ENCODE results near the gene EML4. TPM values are rescaled to one million over a fixed set of nuclear protein-coding genes. Genes with fewer than 3 reads are reported as not detected.
A peak's percentile ranks its signal among the peaks of the same experiment; 100 is the strongest.

EML4 gene
- total and polyA plus RNA-seq, 4 donors = 9.6 to 51.9 (median 30.8) TPM

- Histone ChIP-seq H3K36me3 (ENCODE audit: control insufficient read depth in 1 of 2, insufficient read depth in 2 of 2, low read length in 1 of 2) (peaks cover 0 to 4% of the 10 kb centered on the region in 2 donors), H3K4me3 (ENCODE audit: low read length in 2 of 2) (no peak overlapping the region), H3K27ac (ENCODE audit: low read depth in 1 of 2, low read length in 2 of 2) (no peak overlapping the region), H3K4me1 (ENCODE audit: control insufficient read depth in 1 of 2, insufficient read depth in 2 of 2, low read length in 2 of 2) (no peaks in the 10 kb centered on the region), H3K27me3 (ENCODE audit: control insufficient read depth in 1 of 2, insufficient read depth in 2 of 2, low read length in 1 of 2) (no peaks in the 10 kb centered on the region), H3K9me3 (ENCODE audit: control insufficient read depth, low read length) (no peaks in the 10 kb centered on the region)
- WGBS, 2 donors = 73% methylated on average over 3 of the region's 3 CpGs
- DNase-seq (no peak), ATAC-seq (ENCODE audit: low FRiP score) (no peak)
- intact Hi-C loops (cut with DNase I) = no loop called here
These were observed 181.4 kb downstream of the EML4 start for GRCh38 chr2:42350434-42351063.

DNA sequence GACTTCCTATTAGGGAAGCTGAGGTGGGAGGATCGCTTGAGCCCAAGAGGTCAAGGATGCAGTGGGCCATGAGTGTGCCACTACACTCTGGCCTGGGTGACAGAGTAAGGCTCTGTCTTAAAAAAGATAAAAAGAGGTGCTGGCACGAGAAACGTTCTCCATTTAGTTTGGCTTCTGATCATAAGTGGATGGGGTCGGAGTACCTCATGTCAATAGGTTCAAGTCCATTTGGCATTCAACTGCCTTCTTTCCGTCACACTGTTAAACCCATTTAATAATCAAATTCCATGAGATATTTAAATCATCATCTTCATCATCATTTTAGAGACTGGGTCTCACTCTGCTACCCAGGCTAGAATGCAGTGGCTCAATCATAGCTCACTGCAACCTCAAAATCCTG lies 182.7 kb downstream of the EML4 start:
- Histone ChIP-seq H3K27ac (ENCODE audit: low read depth in 1 of 2, low read length in 2 of 2) (no peak overlapping the region), H3K9me3 (ENCODE audit: control insufficient read depth, low read length) (no peaks in the 10 kb centered on the region), H3K27me3 (ENCODE audit: control insufficient read depth in 1 of 2, insufficient read depth in 2 of 2, low read length in 1 of 2) (no peaks in the 10 kb centered on the region), H3K4me1 (ENCODE audit: control insufficient read depth in 1 of 2, insufficient read depth in 2 of 2, low read length in 2 of 2) (no peaks in the 10 kb centered on the region), H3K36me3 (ENCODE audit: control insufficient read depth in 1 of 2, insufficient read depth in 2 of 2, low read length in 1 of 2) (peaks cover 0 to 3% of the 10 kb centered on the region in 2 donors), H3K4me3 (ENCODE audit: low read length in 2 of 2) (no peak overlapping the region)
- DNase-seq (no peak), ATAC-seq (ENCODE audit: low FRiP score) (no peak)
- intact Hi-C loops (cut with DNase I) = no loop called here
- 82 to 89% methylated on average over 5 of the region's 5 CpGs for WGBS, 2 donors

DNA sequence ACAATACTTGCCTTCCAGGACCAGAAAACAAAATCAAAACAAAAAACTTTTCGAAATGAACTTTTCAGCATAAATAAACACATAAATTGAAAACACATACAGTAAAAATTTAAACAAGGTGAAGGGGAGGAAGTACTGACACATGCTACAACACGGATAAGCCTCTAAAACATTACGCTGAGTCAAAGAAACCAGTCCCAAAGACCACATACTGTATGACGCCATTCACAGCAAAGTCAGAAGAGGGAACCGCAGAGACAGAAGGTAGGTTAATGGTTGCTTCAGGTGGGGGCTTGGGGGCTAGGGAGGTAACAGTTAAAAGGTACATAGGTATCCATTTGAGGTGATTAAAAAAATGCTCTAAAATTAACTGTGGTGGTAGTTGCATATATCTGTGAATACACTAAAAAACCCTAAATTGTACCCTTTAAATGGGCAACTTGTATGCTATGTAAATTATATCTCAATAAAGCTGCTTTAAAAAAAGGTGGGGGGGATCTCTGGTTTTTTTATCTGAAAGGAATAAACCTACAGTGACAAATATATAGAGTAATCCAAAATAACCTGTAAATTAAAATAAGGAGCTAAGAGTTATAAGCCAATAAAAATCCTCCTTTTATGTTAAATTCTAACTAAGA lies 184.8 kb downstream of the EML4 start:
- Histone ChIP-seq H3K27me3 (ENCODE audit: control insufficient read depth in 1 of 2, insufficient read depth in 2 of 2, low read length in 1 of 2) (no peaks in the 10 kb centered on the region), H3K9me3 (ENCODE audit: control insufficient read depth, low read length) (no peaks in the 10 kb centered on the region), H3K4me1 (ENCODE audit: control insufficient read depth in 1 of 2, insufficient read depth in 2 of 2, low read length in 2 of 2) (no peaks in the 10 kb centered on the region), H3K27ac (ENCODE audit: low read depth in 1 of 2, low read length in 2 of 2) (no peak overlapping the region), H3K4me3 (ENCODE audit: low read length in 2 of 2) (no peak overlapping the region), H3K36me3 (ENCODE audit: control insufficient read depth in 1 of 2, insufficient read depth in 2 of 2, low read length in 1 of 2) (peaks cover 0 to 3% of the 10 kb centered on the region in 2 donors)
- intact Hi-C loops (cut with DNase I) = no loop called here
- DNase-seq (no peak), ATAC-seq (ENCODE audit: low FRiP score) (no peak)
- WGBS, 2 donors = 85 to 90% methylated on average over 5 of the region's 5 CpGs

GRCh38 chr2:42359304-42359964 lies 190.3 kb downstream of the EML4 start:
- Histone ChIP-seq H3K4me3 (ENCODE audit: low read length in 2 of 2) (peak overlapping the region; percentile 88 to 90), H3K27ac (ENCODE audit: low read depth in 1 of 2, low read length in 2 of 2) (no peak overlapping the region), H3K36me3 (ENCODE audit: control insufficient read depth in 1 of 2, insufficient read depth in 2 of 2, low read length in 1 of 2) (no peaks in the 10 kb centered on the region), H3K4me1 (ENCODE audit: control insufficient read depth in 1 of 2, insufficient read depth in 2 of 2, low read length in 2 of 2) (peaks cover 0 to 2% of the 10 kb centered on the region in 2 donors), H3K27me3 (ENCODE audit: control insufficient read depth in 1 of 2, insufficient read depth in 2 of 2, low read length in 1 of 2) (no peaks in the 10 kb centered on the region), H3K9me3 (ENCODE audit: control insufficient read depth, low read length) (no peaks in the 10 kb centered on the region)
- 51 to 53% methylated on average over 6 of the region's 6 CpGs for WGBS, 2 donors
- no peak for DNase-seq
- no peak for ATAC-seq (ENCODE audit: low FRiP score)
- intact Hi-C loops (cut with DNase I) = no loop called here

DNA sequence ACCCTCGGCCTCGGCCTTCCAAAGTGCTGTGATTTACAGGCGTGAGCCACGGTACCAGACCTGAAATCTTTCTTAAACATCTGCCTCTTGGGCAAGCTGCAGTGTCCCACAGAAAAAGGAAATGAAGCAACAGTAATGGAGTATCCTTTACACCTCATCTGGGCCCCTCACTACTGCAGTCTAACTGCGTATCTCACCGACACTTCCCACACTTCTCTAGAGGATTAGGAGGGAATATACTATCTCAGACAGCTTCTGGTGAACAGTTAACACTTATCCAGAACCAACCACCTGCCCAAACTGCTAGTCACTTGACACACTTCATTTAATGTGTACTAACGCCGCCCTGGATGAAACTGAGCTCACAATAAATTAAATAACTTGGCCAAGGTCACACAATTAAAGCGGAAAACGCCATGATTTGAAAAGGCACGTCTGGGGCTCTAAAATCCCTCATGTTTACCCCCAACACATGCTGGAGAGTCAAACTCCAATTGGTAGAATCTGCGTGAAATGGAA lies 190.9 kb downstream of the EML4 start:
- Histone ChIP-seq H3K4me1 (ENCODE audit: control insufficient read depth in 1 of 2, insufficient read depth in 2 of 2, low read length in 2 of 2) (peaks cover 0 to 2% of the 10 kb centered on the region in 2 donors), H3K27ac (ENCODE audit: low read depth in 1 of 2, low read length in 2 of 2) (no peak overlapping the region), H3K4me3 (ENCODE audit: low read length in 2 of 2) (peak overlapping the region; percentile 88 to 90), H3K9me3 (ENCODE audit: control insufficient read depth, low read length) (no peaks in the 10 kb centered on the region), H3K27me3 (ENCODE audit: control insufficient read depth in 1 of 2, insufficient read depth in 2 of 2, low read length in 1 of 2) (no peaks in the 10 kb centered on the region), H3K36me3 (ENCODE audit: control insufficient read depth in 1 of 2, insufficient read depth in 2 of 2, low read length in 1 of 2) (no peaks in the 10 kb centered on the region)
- DNase-seq (no peak), ATAC-seq (ENCODE audit: low FRiP score) (no peak)
- intact Hi-C loops (cut with DNase I) = loop anchor here in 1 of 2 donors (2.0 kb wide), 1 partner anchor 263 kb away; no protein-coding TSS in a partner anchor
- 17 to 24% methylated on average over 12 of the region's 12 CpGs for WGBS, 2 donors

DNA sequence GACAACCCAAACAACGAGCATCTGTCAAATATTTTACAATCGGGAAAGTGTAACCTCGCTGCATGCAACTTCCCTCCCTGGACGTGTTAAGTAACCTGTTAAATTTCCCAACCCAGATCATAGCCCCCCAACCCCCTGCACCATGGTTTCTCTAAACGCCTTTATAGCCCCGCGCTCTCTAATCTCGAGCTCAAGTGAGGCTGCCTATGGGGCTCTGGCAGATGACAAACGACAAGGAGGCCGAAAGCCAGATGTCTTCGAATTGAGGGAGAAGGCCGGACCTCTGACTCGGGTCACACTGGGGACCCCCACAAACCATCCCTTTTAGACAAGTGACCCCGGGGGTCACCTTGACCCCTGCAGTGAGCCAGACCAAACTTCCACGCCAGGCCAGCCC lies 191.3 kb downstream of the EML4 start:
- Histone ChIP-seq H3K4me1 (ENCODE audit: control insufficient read depth in 1 of 2, insufficient read depth in 2 of 2, low read length in 2 of 2) (peaks cover 0 to 2% of the 10 kb centered on the region in 2 donors), H3K4me3 (ENCODE audit: low read length in 2 of 2) (peak overlapping the region; percentile 88 to 90), H3K9me3 (ENCODE audit: control insufficient read depth, low read length) (no peaks in the 10 kb centered on the region), H3K36me3 (ENCODE audit: control insufficient read depth in 1 of 2, insufficient read depth in 2 of 2, low read length in 1 of 2) (no peaks in the 10 kb centered on the region), H3K27me3 (ENCODE audit: control insufficient read depth in 1 of 2, insufficient read depth in 2 of 2, low read length in 1 of 2) (no peaks in the 10 kb centered on the region), H3K27ac (ENCODE audit: low read depth in 1 of 2, low read length in 2 of 2) (peak overlapping the region in 1 of 2 donors; percentile 93)
- 0% methylated on average over 15 of the region's 15 CpGs for WGBS, 2 donors
- DNase-seq = no peak
- intact Hi-C loops (cut with DNase I) = loop anchor here in 1 of 2 donors (2.0 kb wide), 1 partner anchor 264 kb away; no protein-coding TSS in a partner anchor
- ATAC-seq (ENCODE audit: low FRiP score) = peak; percentile 1

GRCh38 chr2:42360890-42361727 lies 192.0 kb downstream of the EML4 start, which contains the start of gene COX7A2L:
TSS of gene COX7A2L (minus strand) at chr2:42361217. CDS start at chr2:42361161, 56 bp downstream.
- no peaks in the 10 kb centered on the region for H3K36me3 ChIP-seq (ENCODE audit: control insufficient read depth in 1 of 2, insufficient read depth in 2 of 2, low read length in 1 of 2)
- H3K27me3 ChIP-seq (ENCODE audit: control insufficient read depth in 1 of 2, insufficient read depth in 2 of 2, low read length in 1 of 2) = no peaks in the 10 kb centered on the region
- H3K4me1 ChIP-seq (ENCODE audit: control insufficient read depth in 1 of 2, insufficient read depth in 2 of 2, low read length in 2 of 2) = peaks cover 0 to 2% of the 10 kb centered on the region in 2 donors
- H3K27ac ChIP-seq (ENCODE audit: low read depth in 1 of 2, low read length in 2 of 2) = peak within 1 kb of the TSS in 1 of 2 donors; percentile 93
- DNase-seq (peak; percentile 98 to 99), ATAC-seq (ENCODE audit: low FRiP score) (peak; percentile 100)
- intact Hi-C loops (cut with DNase I) = loop anchor here in 1 of 2 donors (2.0 kb wide), 1 partner anchor 264 kb away; no protein-coding TSS in a partner anchor
- WGBS, 2 donors = 0% methylated on average over 59 to 61 of the region's 61 CpGs
- H3K9me3 ChIP-seq (ENCODE audit: control insufficient read depth, low read length) = no peaks in the 10 kb centered on the region
- H3K4me3 ChIP-seq (ENCODE audit: low read length in 2 of 2) = peak within 1 kb of the TSS; percentile 88 to 90

DNA sequence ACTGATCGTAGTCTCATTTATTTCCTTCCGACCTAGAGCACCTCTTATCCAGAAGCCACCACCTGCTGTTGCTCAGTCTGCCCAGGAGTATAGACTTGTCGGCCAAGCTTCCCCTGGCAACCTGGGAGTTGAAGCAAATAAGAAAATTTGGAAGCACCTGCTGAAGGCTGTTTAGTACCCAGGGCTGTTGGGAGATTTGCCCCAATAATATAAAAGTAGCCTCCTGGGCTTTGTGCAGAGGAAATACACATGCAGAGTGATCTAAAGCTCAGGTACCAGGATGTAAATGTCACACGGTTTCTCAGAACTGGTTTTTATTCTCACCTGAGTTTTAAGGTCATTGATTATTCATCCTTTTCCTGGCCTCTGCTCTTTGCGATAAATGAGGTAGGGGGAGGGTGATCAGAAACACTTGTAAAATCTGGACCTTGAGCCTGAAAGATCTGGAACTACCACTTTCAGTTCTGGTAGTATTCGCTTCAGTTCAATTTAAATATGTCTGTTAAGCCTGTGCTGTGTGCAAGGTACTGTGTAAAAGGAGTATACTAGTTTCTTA lies 192.7 kb downstream of the EML4 start:
- H3K36me3 ChIP-seq (ENCODE audit: control insufficient read depth in 1 of 2, insufficient read depth in 2 of 2, low read length in 1 of 2) = no peaks in the 10 kb centered on the region
- WGBS, 2 donors = 25 to 31% methylated on average over 6 of the region's 6 CpGs

More for the DNA sequence above, 192.7 kb downstream of the EML4 start:
- ATAC-seq (ENCODE audit: low FRiP score) (no peak), DNase-seq (no peak)
- Histone ChIP-seq H3K9me3 (ENCODE audit: control insufficient read depth, low read length) (no peaks in the 10 kb centered on the region), H3K4me3 (ENCODE audit: low read length in 2 of 2) (no peak overlapping the region), H3K4me1 (ENCODE audit: control insufficient read depth in 1 of 2, insufficient read depth in 2 of 2, low read length in 2 of 2) (peaks cover 0 to 2% of the 10 kb centered on the region in 2 donors), H3K27me3 (ENCODE audit: control insufficient read depth in 1 of 2, insufficient read depth in 2 of 2, low read length in 1 of 2) (no peaks in the 10 kb centered on the region), H3K27ac (ENCODE audit: low read depth in 1 of 2, low read length in 2 of 2) (peak overlapping the region in 1 of 2 donors; percentile 13)
- intact Hi-C loops (cut with DNase I) = loop anchor here in 1 of 2 donors (2.0 kb wide), 1 partner anchor 265 kb away; no protein-coding TSS in a partner anchor
